Cardiac fibroblast (primary cell): Measurements from ENCODE around the gene FSTL1.
A peak's percentile ranks its signal among the peaks of the same experiment; 100 is the strongest.

ENCODE experiments used
- DNase-seq, 2 donors: peaks; one replicate each; pipeline versions ENCODE4 v3.0.0 to v3.0.0-alpha.2; 2010; ENCODE audit warnings: low read depth in 2 of 2
- H3K4me3 ChIP-seq, 2 donors: replicated peaks in 1 of 2; 1 replicate in 1 of 2; 2 replicates in 1 of 2; pipeline ENCODE4 v1.5.1; 2011; ENCODE audit warnings: low read depth in 2 of 2, low read length in 2 of 2, mild to moderate bottlenecking in 2 of 2, moderate library complexity in 1 of 2
- CTCF ChIP-seq: IDR thresholded peaks from one replicate; pipeline ENCODE4 v1.5.1; 2011; ENCODE audit warnings: low read depth, mild to moderate bottlenecking, low read length, inconsistent platforms

The FSTL1 gene

GRCh38 chr3:120469440-120469839 is 18.6 kb upstream of the FSTL1 start:
- H3K4me3 ChIP-seq, result no peak overlapping the region
- TF ChIP-seq CTCF, result no peak
- DNase-seq, result peak in 1 of 2 donors; percentile 62

GRCh38 chr3:120468635-120469295 is 18.0 kb upstream of the FSTL1 start:
- H3K4me3 ChIP-seq, result no peak overlapping the region
- no peak for DNase-seq
- TF ChIP-seq CTCF, result no peak

- no peak for TF ChIP-seq CTCF
- no peak for DNase-seq
- no peak overlapping the region for H3K4me3 ChIP-seq
These were observed 11.7 kb upstream of the FSTL1 start for GRCh38 chr3:120462409-120462959.

GRCh38 chr3:120461416-120461815 is 10.6 kb upstream of the FSTL1 start:
- peak in 1 of 2 donors; percentile 29 for DNase-seq
- no peak overlapping the region for H3K4me3 ChIP-seq
- TF ChIP-seq CTCF, result no peak

GRCh38 chr3:120460862-120461261 is 10.1 kb upstream of the FSTL1 start:
- DNase-seq, result no peak
- no peak overlapping the region for H3K4me3 ChIP-seq
- no peak for TF ChIP-seq CTCF

- no peak for TF ChIP-seq CTCF
- no peak overlapping the region for H3K4me3 ChIP-seq
- no peak for DNase-seq
These were observed 9.5 kb upstream of the FSTL1 start for GRCh38 chr3:120460181-120460790.
